HG02885 (cell line): ENCODE results near the gene MPZL1.

Experiments
- ATAC-seq: cut with Tn5 transposase; IDR thresholded peaks from one replicate; pipeline ENCODE4 v1.9.1; 2021; ENCODE audit warnings: mild to moderate bottlenecking; ENCODE audit not compliant: unreplicated experiment, poor library complexity

The MPZL1 gene

DNA sequence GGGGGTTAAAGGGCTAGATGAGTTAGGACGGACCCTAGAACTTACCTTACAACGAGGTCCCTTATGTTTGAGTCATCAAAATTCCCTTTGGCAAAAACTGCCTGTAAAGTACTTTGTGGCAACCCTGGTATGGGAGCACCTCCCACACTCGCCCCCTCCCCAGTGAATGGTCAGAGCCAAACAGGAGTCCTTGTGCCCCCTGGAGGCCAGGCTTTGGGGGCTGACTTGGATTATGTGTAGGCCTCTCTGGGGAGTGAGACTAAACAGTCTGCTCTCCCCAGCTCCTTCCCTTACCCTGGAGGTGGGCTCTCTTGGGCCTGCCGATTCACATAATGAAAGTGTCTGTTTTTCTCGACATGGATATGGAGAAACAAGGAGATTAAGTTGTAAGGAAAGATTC, 110.9 kb downstream of the MPZL1 start:
- no peak for ATAC-seq

DNA sequence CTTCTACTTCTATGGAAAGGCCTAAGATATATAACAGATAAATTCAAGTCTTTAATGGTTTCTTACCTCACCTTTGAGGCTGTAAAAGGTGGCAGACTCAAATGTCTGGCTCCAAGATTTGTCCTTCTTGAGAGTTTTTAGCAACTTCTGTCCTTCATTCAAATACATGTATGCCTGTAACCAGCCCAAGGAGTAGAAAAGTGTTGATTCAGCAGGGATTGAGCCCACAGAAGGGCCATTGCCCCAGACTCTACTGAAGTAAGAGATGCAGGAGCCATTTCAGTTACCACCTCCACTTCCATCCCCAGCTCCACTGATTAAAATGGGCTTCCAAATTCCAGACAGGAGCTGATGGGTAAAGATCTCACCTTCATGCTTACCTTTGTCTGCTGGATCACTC, 112.1 kb downstream of the MPZL1 start:
- ATAC-seq, result no peak

- no peak for ATAC-seq
Observed at GRCh38 chr1:167836197-167836596, 114.4 kb downstream of the MPZL1 start.

DNA sequence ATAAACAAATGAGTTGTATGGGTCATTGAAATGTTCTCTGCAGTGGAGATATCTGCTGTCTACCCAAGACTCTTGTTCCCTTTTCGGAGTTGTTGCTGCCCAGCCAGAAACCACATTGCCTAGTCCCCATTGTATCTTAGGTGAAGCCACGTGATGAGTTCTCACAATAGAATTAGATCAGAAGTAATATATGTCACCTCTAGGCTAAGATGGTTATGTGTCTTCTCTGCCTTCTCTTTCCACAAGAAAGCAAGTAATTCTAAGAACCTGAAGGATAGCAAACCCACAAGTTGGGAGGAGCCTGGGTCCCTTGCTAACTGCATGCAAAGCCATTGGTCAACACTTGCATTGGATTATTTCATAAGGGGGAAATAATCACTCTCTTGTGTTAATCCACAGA, 115.5 kb downstream of the MPZL1 start:
- ATAC-seq, result no peak

DNA sequence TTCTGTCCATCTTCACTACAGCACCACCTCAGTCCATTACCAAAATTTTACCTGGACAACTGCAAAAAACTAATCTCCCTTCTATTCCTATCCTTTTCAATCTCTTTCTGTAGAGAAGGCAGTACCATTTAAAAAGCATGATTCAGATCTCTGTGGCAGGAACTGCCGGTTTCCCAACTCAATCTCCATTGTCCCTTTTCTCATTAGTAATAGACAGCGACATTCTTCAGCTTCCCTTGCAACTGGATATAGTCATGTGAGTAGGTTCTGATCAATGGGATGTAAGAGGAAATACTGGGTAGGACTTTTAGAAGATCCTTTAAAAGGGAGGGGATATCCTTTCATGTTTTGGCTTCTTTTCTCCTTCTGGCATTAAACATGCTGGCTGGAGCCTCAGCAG, 117.2 kb downstream of the MPZL1 start:
- no peak for ATAC-seq
